ENCODE data around the gene SANBR. TPM values are rescaled to one million over a fixed set of nuclear protein-coding genes. Genes with fewer than 3 reads are reported as not detected.

SANBR gene
- total and polyA plus RNA-seq, 2 of the 4 experiments (the other 2 are of a cell fraction), result 3.3 to 3.8 TPM

- intact Hi-C loops (cut with micrococcal nuclease), result no loop called here
- Histone ChIP-seq H3K4me1 (ENCODE audit: control insufficient read depth, insufficient read depth, low read length) (peaks cover 2% of the 10 kb centered on the region; the same call in 1 of the 2 replicates), H3K4ac (ENCODE audit: low read depth, low read length) (no peak overlapping the region), H3K4me2 (ENCODE audit: low read depth, low read length) (no peak overlapping the region), H2BK20ac (ENCODE audit: low read depth, low read length) (no peak overlapping the region), H3K27ac (ENCODE audit: insufficient read depth, low read length) (no peak overlapping the region), H4K5ac (ENCODE audit: low read depth, low read length) (no peak overlapping the region), H2AK9ac (replicated peaks; ENCODE audit: low read depth, low read length, poor library complexity) (no peak overlapping the region), H2AK5ac (ENCODE audit: low read depth, low read length) (no peak overlapping the region), H3K9me1 (ENCODE audit: insufficient read depth, low read length) (peaks cover 5% of the 10 kb centered on the region), H3K27me3 (ENCODE audit: control insufficient read depth, insufficient read depth, low read length) (no peaks in the 10 kb centered on the region), H2BK120ac (ENCODE audit: low read depth, low read length) (no peak overlapping the region), H4K20me1 (ENCODE audit: insufficient read depth, low read length) (no peaks in the 10 kb centered on the region; the same call in 1 of the 2 replicates), H3K36me3 (ENCODE audit: control insufficient read depth, insufficient read depth, low read length) (peaks cover 14% of the 10 kb centered on the region), H4K8ac (ENCODE audit: low read depth in 2 of 2, low read length in 2 of 2) (no peak overlapping the region), H2BK5ac (ENCODE audit: low read depth, low read length, poor library complexity, severe bottlenecking) (no peak overlapping the region), H3K9ac (ENCODE audit: low read depth, low read length) (no peak overlapping the region), H3K79me1 (ENCODE audit: low read depth in 1 of 2, low read length in 2 of 2) (peaks cover 6 to 20% of the 10 kb centered on the region in 2 experiments; a peak in 3 of 4 replicates), H3K9me3 (ENCODE audit: control insufficient read depth, insufficient read depth, low read length) (no peaks in the 10 kb centered on the region), H4K91ac (ENCODE audit: insufficient read depth, low read depth, low read length) (no peak overlapping the region), H3K56ac (ENCODE audit: extremely low read depth, insufficient read depth, low read length) (no peak overlapping the region), H3K18ac (ENCODE audit: low read depth, low read length) (no peak overlapping the region), H3K23ac (ENCODE audit: low read depth, low read length) (no peak overlapping the region), H3K4me3 (ENCODE audit: insufficient read depth, low read depth, low read length) (no peak overlapping the region), H3K14ac (replicated peaks; ENCODE audit: low read depth, low read length) (no peak overlapping the region), H2BK15ac (ENCODE audit: low read depth, low read length) (no peak overlapping the region), H2AFZ (replicated peaks; ENCODE audit: low read length, poor library complexity) (no peak overlapping the region)
- ChIA-PET CTCF (no interaction called here), POLR2A (ENCODE audit: unreplicated experiment) (no interaction called here)
- no TSS peak for BruUV-seq (replicated peaks)
- ATAC-seq (ENCODE audit: low read depth), result no peak
- no CpG with 5 or more reads among the region's 2 CpGs for WGBS, 2 experiments (ENCODE audit: extremely low coverage in 2 of 2, insufficient read length in 1 of 2)
- dilution Hi-C loops (cut with HindIII; ENCODE audit: low sequenced_read_pairs, unreplicated experiment), result no loop called here
- in situ Hi-C loops (cut with MboI; ENCODE audit: low sequenced_read_pairs), result no loop called here
- no peak for DNase-seq
- TF ChIP-seq MAFK (IDR thresholded peaks at IDR 0.05; ENCODE audit: low read depth, low read length), result no peak
Measured at GRCh38 chr2:61045226-61045625, 20.4 kb upstream of the SANBR start.
